Naive thymus-derived CD4-positive, alpha-beta T cell (primary cell): ENCODE measurements around the gene TPRX1. TPM values are rescaled to one million over a fixed set of nuclear protein-coding genes. Genes with fewer than 3 reads are reported as not detected.
A peak's percentile ranks its signal among the peaks of the same experiment; 100 is the strongest.

ENCODE experiments used
- ATAC-seq: fragments of 150-1000 bp; cut with Tn5 transposase; 2 replicates; pipeline ENCODE4 v1.10.0; 2021; ENCODE audit warnings: mild to moderate bottlenecking, moderate library complexity
- CTCF ChIA-PET: fragments of 350-600 bp; sonication (Branson Sonifier 250); formaldehyde crosslinking; loops from one replicate; lab custom pipeline; 2021; ENCODE audit warnings: antibody characterized with exemption; lab: Charles Lee
- POLR2A ChIA-PET: fragments of 350-600 bp; sonication (Branson Sonifier 250); formaldehyde crosslinking; loops from one replicate; lab custom pipeline; 2021; ENCODE audit warnings: antibody characterized with exemption, inconsistent platforms; lab: Charles Lee
- DNase-seq, 9 donors: peaks; one replicate each; pipeline versions ENCODE4 v3.0.0 to v3.0.0-alpha.2; 2020 to 2022; ENCODE audit warnings: mixed read lengths in 1 of 9
- H3K27ac ChIP-seq: one replicate; pipeline ENCODE4 v1.7.0; 2013; ENCODE audit warnings: mild to moderate bottlenecking, low read depth, low read length, moderate library complexity
- H3K27me3 ChIP-seq, 2 donors: one replicate each; pipeline ENCODE4 v1.7.0; 2013; ENCODE audit warnings: low read length in 2 of 2, mild to moderate bottlenecking in 2 of 2, moderate library complexity in 2 of 2; ENCODE audit not compliant: control insufficient read depth in 2 of 2, insufficient read depth in 2 of 2
- H3K36me3 ChIP-seq, 3 experiments: 1 replicate in 2 of 3; 2 replicates in 1 of 3; pipeline ENCODE4 v1.7.0; 2013; ENCODE audit warnings: low read length in 3 of 3, mild to moderate bottlenecking in 3 of 3, moderate library complexity in 1 of 3; ENCODE audit not compliant: insufficient read depth in 3 of 3, control insufficient read depth in 2 of 3
- H3K4me1 ChIP-seq, 2 donors: one replicate each; pipeline ENCODE4 v1.7.0; 2013; ENCODE audit warnings: low read length in 2 of 2, mild to moderate bottlenecking in 2 of 2, moderate library complexity in 1 of 2; ENCODE audit not compliant: control insufficient read depth in 2 of 2, insufficient read depth in 2 of 2
- H3K4me3 ChIP-seq: 2 replicates; pipeline ENCODE4 v1.7.0; 2013; ENCODE audit warnings: mild to moderate bottlenecking, low read length
- H3K9me3 ChIP-seq, 3 experiments: 1 replicate in 2 of 3; 2 replicates in 1 of 3; pipeline ENCODE4 v1.7.0; 2013; ENCODE audit warnings: low read length in 3 of 3; ENCODE audit not compliant: control insufficient read depth in 2 of 3
- H3K27ac Mint-ChIP-seq, 9 donors: one replicate each; pipeline ENCODE4 v1.8.0; 2020 to 2022; ENCODE audit warnings: mixed read lengths in 9 of 9, mild to moderate bottlenecking in 8 of 9, moderate library complexity in 5 of 9, inconsistent platforms in 2 of 9
- H3K27me3 Mint-ChIP-seq, 5 donors: one replicate each; pipeline ENCODE4 v1.8.0; 2021 to 2022; ENCODE audit warnings: mixed read lengths in 5 of 5, mild to moderate bottlenecking in 1 of 5
- H3K36me3 Mint-ChIP-seq, 5 donors: one replicate each; pipeline ENCODE4 v1.8.0; 2020 to 2022; ENCODE audit warnings: mixed read lengths in 5 of 5, mild to moderate bottlenecking in 3 of 5, inconsistent platforms in 1 of 5
- H3K4me1 Mint-ChIP-seq, 7 donors: one replicate each; pipeline ENCODE4 v1.8.0; 2020 to 2022; ENCODE audit warnings: mixed read lengths in 7 of 7, mild to moderate bottlenecking in 3 of 7, inconsistent platforms in 1 of 7
- H3K4me3 Mint-ChIP-seq, 10 donors: one replicate each; pipeline ENCODE4 v1.8.0; 2020 to 2022; ENCODE audit warnings: mild to moderate bottlenecking in 10 of 10, mixed read lengths in 10 of 10, moderate library complexity in 6 of 10, inconsistent platforms in 2 of 10
- H3K9me3 Mint-ChIP-seq, 11 donors: one replicate each; pipeline ENCODE4 v1.8.0; 2020 to 2022; ENCODE audit warnings: mixed read lengths in 11 of 11, mild to moderate bottlenecking in 4 of 11, inconsistent platforms in 1 of 11, moderate library complexity in 1 of 11
- intact Hi-C, 2 donors: fragments of 100-400 bp; cut with micrococcal nuclease; formaldehyde crosslinking; loops; one replicate each; pipeline ENCODE4 v1.15.1; 2023
- polyA plus RNA-seq, 2 donors: library from polyadenylated mRNA; unstranded; fragments of 300-500 nt; fragmentation: Illumina TruSeq; gene quantifications; one replicate each; pipeline ENCODE4 v1.2.3, GENCODE V29; 2021
- total RNA-seq, 6 experiments: library from RNA in 5 of 6; stranded (reverse) in 5 of 6; gene quantifications; 1 replicate in 5 of 6; 2 replicates in 1 of 6; pipeline ENCODE4 v1.2.3 and lab custom pipeline; 2021 to 2026

Gene TPRX1
- total and polyA plus RNA-seq, 7 experiments from 2014 or later = not detected

- Histone ChIP-seq H3K9me3 (no peaks in the 10 kb centered on the region), H3K27ac (no peak overlapping the region), H3K36me3 (peaks cover 7 to 67% (median 39%) of the 10 kb centered on the region in 3 experiments), H3K4me3 (no peak overlapping the region), H3K4me1 (peaks cover 0 to 7% of the 10 kb centered on the region in 2 donors), H3K27me3 (no peaks in the 10 kb centered on the region)
- H3K27me3 Mint-ChIP-seq = no peaks in the 10 kb centered on the region
- ATAC-seq = no peak
- peak overlapping the region in 2 of 9 donors; percentile 28 to 76 for H3K27ac Mint-ChIP-seq
- CTCF ChIA-PET = interaction anchor here (0.6 to 1.2 kb wide), 2 partner anchors 8 to 49 kb away, joined by 3 read pairs; no protein-coding TSS in a partner anchor
- no peak overlapping the region for H3K4me3 Mint-ChIP-seq
- POLR2A ChIA-PET = interaction anchor here (0.6 to 2.7 kb wide), 2 partner anchors 12 to 224 kb away, joined by 6 to 8 read pairs; partner anchors contain the start of gene NOP53
- H3K9me3 Mint-ChIP-seq = peaks cover 0 to 7% (median 0%) of the 10 kb centered on the region in 11 donors
- peaks cover 0 to 18% (median 8%) of the 10 kb centered on the region in 7 donors for H3K4me1 Mint-ChIP-seq
- DNase-seq = no peak
- intact Hi-C loops = no loop called here
- H3K36me3 Mint-ChIP-seq = peaks cover 8 to 36% (median 20%) of the 10 kb centered on the region in 5 donors
These were observed 47.3 kb downstream of the TPRX1 start for GRCh38 chr19:47756953-47757608.

- ATAC-seq = no peak
- H3K4me3 Mint-ChIP-seq = no peak overlapping the region
These were observed 47.8 kb downstream of the TPRX1 start for GRCh38 chr19:47756627-47756929.

DNA sequence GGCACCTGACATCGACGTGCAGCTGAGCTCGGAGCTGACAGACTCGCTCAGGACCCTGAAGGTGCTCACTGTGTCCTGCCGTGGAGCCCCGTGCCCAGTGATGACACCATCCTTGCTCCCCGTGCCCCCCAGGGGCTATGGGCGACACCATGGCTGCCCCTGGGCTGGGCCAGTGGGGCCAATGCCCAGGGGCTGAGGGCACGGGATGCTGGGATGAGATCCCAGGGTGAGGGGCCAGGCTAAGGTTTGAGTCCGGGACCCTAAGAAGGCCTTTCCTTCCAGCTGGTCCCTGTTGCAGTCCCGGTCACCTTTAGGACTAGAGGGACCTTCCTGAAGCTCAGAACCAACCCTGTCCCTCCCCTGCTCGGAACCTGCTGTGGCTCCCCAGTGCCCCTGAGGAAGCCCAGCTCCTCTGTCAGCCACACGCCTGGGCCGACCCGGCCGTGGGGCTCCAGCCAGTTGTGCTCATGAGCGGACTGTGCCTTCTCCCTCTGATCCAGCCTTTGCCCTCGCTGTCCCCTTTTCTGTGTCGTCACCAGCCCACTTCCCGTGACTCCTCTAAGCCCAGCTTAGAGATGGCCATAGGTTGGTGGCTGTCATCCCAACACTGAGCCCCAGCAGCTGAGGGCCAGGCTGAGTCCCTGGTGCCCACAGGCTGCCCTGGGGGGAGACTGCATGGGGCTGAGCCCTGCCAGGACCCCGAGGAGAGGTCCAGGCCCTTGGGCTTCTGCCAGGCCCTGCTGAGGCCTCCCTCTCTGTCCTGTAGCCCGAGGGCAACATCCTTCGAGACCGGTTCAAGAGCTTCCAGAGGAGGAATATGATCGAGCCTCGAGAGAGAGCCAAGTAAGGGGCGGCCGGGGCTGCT, 48.4 kb downstream of the TPRX1 start:
- Histone ChIP-seq H3K9me3 (no peaks in the 10 kb centered on the region), H3K4me1 (peaks cover 0 to 7% of the 10 kb centered on the region in 2 donors), H3K27me3 (no peaks in the 10 kb centered on the region), H3K36me3 (peaks cover 7 to 77% (median 47%) of the 10 kb centered on the region in 3 experiments), H3K27ac (no peak overlapping the region), H3K4me3 (no peak overlapping the region)
- DNase-seq = no peak
- Mint-ChIP-seq H3K27ac (no peak overlapping the region), H3K27me3 (no peaks in the 10 kb centered on the region), H3K9me3 (peaks cover 0 to 7% (median 0%) of the 10 kb centered on the region in 11 donors), H3K4me1 (peaks cover 0 to 25% (median 8%) of the 10 kb centered on the region in 7 donors), H3K4me3 (no peak overlapping the region), H3K36me3 (peaks cover 8 to 36% (median 20%) of the 10 kb centered on the region in 5 donors)
- CTCF ChIA-PET = interaction anchor here (1.2 kb wide), 1 partner anchor 10 kb away, joined by 3 read pairs; no protein-coding TSS in a partner anchor
- intact Hi-C loops = no loop called here
- ATAC-seq = no peak
- POLR2A ChIA-PET = interaction anchor here (2.7 kb wide), 1 partner anchor 11 kb away, joined by 8 read pairs; the partner anchor contains the start of gene NOP53

More at GRCh38 chr19:47756627-47756929, 47.8 kb downstream of the TPRX1 start:
- H3K27ac ChIP-seq = no peak overlapping the region
- no peaks in the 10 kb centered on the region for H3K27me3 Mint-ChIP-seq
- no peak for DNase-seq
- H3K4me3 ChIP-seq = no peak overlapping the region
- intact Hi-C loops = no loop called here
- H3K36me3 ChIP-seq = peaks cover 7 to 72% (median 42%) of the 10 kb centered on the region in 3 experiments
- no peak overlapping the region for H3K27ac Mint-ChIP-seq
- peaks cover 0 to 23% (median 8%) of the 10 kb centered on the region in 7 donors for H3K4me1 Mint-ChIP-seq
- H3K9me3 Mint-ChIP-seq = peaks cover 0 to 7% (median 0%) of the 10 kb centered on the region in 11 donors
- peaks cover 8 to 36% (median 20%) of the 10 kb centered on the region in 5 donors for H3K36me3 Mint-ChIP-seq
- peaks cover 0 to 7% of the 10 kb centered on the region in 2 donors for H3K4me1 ChIP-seq
- ChIA-PET POLR2A (interaction anchor here (2.7 kb wide), 1 partner anchor 11 kb away, joined by 8 read pairs; the partner anchor contains the start of gene NOP53), CTCF (interaction anchor here (1.2 kb wide), 1 partner anchor 9 kb away, joined by 3 read pairs; no protein-coding TSS in a partner anchor)
- no peaks in the 10 kb centered on the region for H3K9me3 ChIP-seq
- no peaks in the 10 kb centered on the region for H3K27me3 ChIP-seq

- CTCF ChIA-PET = no interaction called here
- Histone ChIP-seq H3K4me3 (no peak overlapping the region), H3K9me3 (no peaks in the 10 kb centered on the region), H3K36me3 (peaks cover 9 to 85% (median 48%) of the 10 kb centered on the region in 3 experiments), H3K4me1 (peaks cover 0 to 7% of the 10 kb centered on the region in 2 donors), H3K27ac (no peak overlapping the region), H3K27me3 (no peaks in the 10 kb centered on the region)
- intact Hi-C loops = no loop called here
- no peak for DNase-seq
- POLR2A ChIA-PET = interaction anchor here (0.6 to 2.7 kb wide), 4 partner anchors 10 to 567 kb away, joined by 3 to 8 read pairs (median 3); partner anchors contain the start of gene NOP53
- peaks cover 8 to 36% (median 23%) of the 10 kb centered on the region in 5 donors for H3K36me3 Mint-ChIP-seq
- peaks cover 0 to 25% (median 12%) of the 10 kb centered on the region in 7 donors for H3K4me1 Mint-ChIP-seq
- peaks cover 0 to 7% (median 0%) of the 10 kb centered on the region in 11 donors for H3K9me3 Mint-ChIP-seq
- no peaks in the 10 kb centered on the region for H3K27me3 Mint-ChIP-seq
- no peak overlapping the region for H3K27ac Mint-ChIP-seq
- no peak overlapping the region for H3K4me3 Mint-ChIP-seq
- ATAC-seq = no peak
These were observed 49.1 kb downstream of the TPRX1 start for GRCh38 chr19:47755065-47755761.

GRCh38 chr19:47754206-47755064, 49.9 kb downstream of the TPRX1 start:
- intact Hi-C loops = no loop called here
- H3K27ac ChIP-seq = no peak overlapping the region
- no peaks in the 10 kb centered on the region for H3K27me3 Mint-ChIP-seq
- H3K36me3 Mint-ChIP-seq = peaks cover 8 to 36% (median 23%) of the 10 kb centered on the region in 5 donors
- H3K4me1 Mint-ChIP-seq = peaks cover 4 to 31% (median 15%) of the 10 kb centered on the region in 7 donors
- H3K27ac Mint-ChIP-seq = peak overlapping the region in 3 of 9 donors; percentile 52 to 89 (median 59)
- DNase-seq (no peak), ATAC-seq (no peak)
- no peak overlapping the region for H3K4me3 Mint-ChIP-seq
- ChIA-PET POLR2A (interaction anchor here (0.6 to 1.3 kb wide), 3 partner anchors 12 to 568 kb away, joined by 3 read pairs; no protein-coding TSS in a partner anchor), CTCF (interaction anchor here (1.2 kb wide), 1 partner anchor 314 kb away, joined by 7 read pairs; no protein-coding TSS in a partner anchor)
- H3K9me3 Mint-ChIP-seq = peaks cover 0 to 7% (median 0%) of the 10 kb centered on the region in 11 donors
- H3K27me3 ChIP-seq = no peaks in the 10 kb centered on the region
- no peaks in the 10 kb centered on the region for H3K9me3 ChIP-seq
- peaks cover 0 to 13% of the 10 kb centered on the region in 2 donors for H3K4me1 ChIP-seq
- H3K4me3 ChIP-seq = no peak overlapping the region
- peaks cover 15 to 93% (median 48%) of the 10 kb centered on the region in 3 experiments for H3K36me3 ChIP-seq
